ENCODE data around the gene FAM171A1. TPM values are rescaled to one million over a fixed set of nuclear protein-coding genes. Genes with fewer than 3 reads are reported as not detected.

Gene FAM171A1
- total and polyA plus RNA-seq, 7 donors: 4.3 to 29.0 (median 7.2) TPM

DNA sequence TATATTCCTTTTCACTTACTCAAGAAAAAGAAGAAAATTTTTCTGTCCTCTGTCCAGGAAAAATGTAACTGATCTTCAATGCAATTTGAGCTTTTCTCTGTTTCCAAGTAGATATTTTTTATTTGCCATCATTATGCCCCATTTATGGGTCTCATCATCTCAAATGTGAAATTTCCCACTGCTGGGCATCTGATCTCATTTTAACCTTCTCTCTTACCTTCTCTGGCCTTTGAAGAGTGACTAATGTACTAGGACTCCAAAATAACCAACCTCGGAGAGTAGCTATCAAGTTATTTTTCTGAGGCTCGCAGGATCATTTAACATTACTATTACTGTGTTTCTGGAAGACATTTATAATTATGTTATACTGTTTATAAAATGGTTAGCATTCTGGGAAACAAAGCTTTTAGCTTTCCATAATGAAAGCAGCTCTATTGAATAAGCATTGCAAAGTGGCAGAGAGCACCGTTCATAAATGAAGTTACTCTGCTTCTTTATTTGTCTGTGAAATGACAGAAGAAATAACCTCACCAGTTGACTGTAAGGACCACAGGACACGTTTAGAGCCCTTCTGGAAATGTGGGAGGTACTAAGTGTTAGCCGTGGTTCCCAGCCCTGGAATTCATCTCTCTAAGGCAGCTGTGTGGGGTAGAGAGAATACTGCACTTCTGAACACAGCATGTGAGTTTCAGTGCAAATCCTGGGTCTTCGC lies 169.3 kb downstream of the FAM171A1 start:
- H3K36me3 ChIP-seq: no peaks in the 10 kb centered on the region
- H3K4me3 ChIP-seq: no peak overlapping the region
- H3K27ac ChIP-seq: no peak overlapping the region
- 82 to 84% methylated on average over 6 of the region's 6 CpGs for WGBS, 2 donors
- DNase-seq: peak; percentile 17
- H3K27me3 ChIP-seq: no peaks in the 10 kb centered on the region
- TF ChIP-seq POLR2A (IDR thresholded peaks at IDR 0.05) (no peak), POLR2AphosphoS5 (IDR thresholded peaks at IDR 0.05) (no peak)
- H3K9me3 ChIP-seq: no peaks in the 10 kb centered on the region
- peaks cover 0 to 10% (median 0%) of the 10 kb centered on the region in 4 donors for H3K4me1 ChIP-seq
- intact Hi-C loops (cut with DNase I): no loop called here

DNA sequence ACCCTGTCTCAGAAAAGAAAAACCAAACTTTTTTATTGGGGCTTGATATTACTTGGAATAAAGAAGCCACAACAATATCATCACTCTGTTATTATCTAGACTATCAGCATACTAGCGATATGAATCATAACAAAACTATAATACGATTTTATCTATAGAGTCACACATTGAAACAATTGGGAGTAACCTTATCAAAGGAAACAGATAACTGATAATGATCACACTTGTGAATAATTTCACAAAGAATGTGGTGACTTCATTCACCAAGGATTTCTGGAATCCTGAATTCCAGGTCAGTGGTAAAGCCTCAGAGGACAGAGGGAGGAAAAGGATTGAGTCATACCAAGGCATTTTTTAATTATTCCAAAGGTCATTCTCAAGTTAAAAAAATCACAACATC lies 170.5 kb downstream of the FAM171A1 start:
- no peaks in the 10 kb centered on the region for H3K27me3 ChIP-seq
- H3K4me1 ChIP-seq: peaks cover 0 to 10% (median 0%) of the 10 kb centered on the region in 4 donors
- intact Hi-C loops (cut with DNase I): no loop called here
- no peak overlapping the region for H3K4me3 ChIP-seq
- 60 to 68% methylated on average over 2 of the region's 2 CpGs for WGBS, 2 donors
- no peaks in the 10 kb centered on the region for H3K9me3 ChIP-seq
- no peak for DNase-seq
- H3K27ac ChIP-seq: no peak overlapping the region
- H3K36me3 ChIP-seq: no peaks in the 10 kb centered on the region
- TF ChIP-seq POLR2AphosphoS5 (IDR thresholded peaks at IDR 0.05): peak in 3 of 4 donors; percentile 17 to 66 (median 33)
- TF ChIP-seq, protein P1, sequence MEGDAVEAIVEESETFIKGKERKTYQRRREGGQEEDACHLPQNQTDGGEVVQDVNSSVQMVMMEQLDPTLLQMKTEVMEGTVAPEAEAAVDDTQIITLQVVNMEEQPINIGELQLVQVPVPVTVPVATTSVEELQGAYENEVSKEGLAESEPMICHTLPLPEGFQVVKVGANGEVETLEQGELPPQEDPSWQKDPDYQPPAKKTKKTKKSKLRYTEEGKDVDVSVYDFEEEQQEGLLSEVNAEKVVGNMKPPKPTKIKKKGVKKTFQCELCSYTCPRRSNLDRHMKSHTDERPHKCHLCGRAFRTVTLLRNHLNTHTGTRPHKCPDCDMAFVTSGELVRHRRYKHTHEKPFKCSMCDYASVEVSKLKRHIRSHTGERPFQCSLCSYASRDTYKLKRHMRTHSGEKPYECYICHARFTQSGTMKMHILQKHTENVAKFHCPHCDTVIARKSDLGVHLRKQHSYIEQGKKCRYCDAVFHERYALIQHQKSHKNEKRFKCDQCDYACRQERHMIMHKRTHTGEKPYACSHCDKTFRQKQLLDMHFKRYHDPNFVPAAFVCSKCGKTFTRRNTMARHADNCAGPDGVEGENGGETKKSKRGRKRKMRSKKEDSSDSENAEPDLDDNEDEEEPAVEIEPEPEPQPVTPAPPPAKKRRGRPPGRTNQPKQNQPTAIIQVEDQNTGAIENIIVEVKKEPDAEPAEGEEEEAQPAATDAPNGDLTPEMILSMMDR (IDR thresholded peaks at IDR 0.05): no peak
- TF ChIP-seq POLR2A (IDR thresholded peaks at IDR 0.05): no peak
- TF ChIP-seq EP300 (IDR thresholded peaks at IDR 0.05): no peak

DNA sequence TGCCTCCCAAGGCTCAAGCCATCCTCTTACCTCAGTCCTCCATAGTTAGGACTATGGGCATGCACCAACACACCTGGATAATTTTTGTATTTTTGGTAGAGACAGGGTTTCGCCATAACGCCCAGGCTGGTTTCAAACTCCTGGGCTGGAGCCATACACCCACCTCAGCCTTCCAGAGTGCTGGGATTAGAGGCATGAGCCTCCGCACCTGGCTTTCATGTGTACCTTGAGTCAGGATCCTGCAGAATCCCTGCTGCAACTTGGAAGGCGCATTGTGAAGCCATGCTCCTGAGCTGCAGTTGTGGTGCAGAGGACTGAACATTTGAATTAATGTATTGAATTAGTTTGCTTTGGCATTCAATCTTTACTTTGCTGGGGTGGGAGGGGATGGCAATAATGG lies 173.2 kb downstream of the FAM171A1 start:
- Histone ChIP-seq H3K27me3 (no peaks in the 10 kb centered on the region), H3K9me3 (no peaks in the 10 kb centered on the region), H3K27ac (no peak overlapping the region), H3K4me1 (peaks cover 0 to 10% (median 0%) of the 10 kb centered on the region in 4 donors), H3K4me3 (no peak overlapping the region), H3K36me3 (no peaks in the 10 kb centered on the region)
- TF ChIP-seq POLR2AphosphoS5 (IDR thresholded peaks at IDR 0.05) (no peak), EP300 (IDR thresholded peaks at IDR 0.05) (no peak), POLR2A (IDR thresholded peaks at IDR 0.05) (no peak)
- TF ChIP-seq, protein P1 (IDR thresholded peaks at IDR 0.05): no peak
- intact Hi-C loops (cut with DNase I): no loop called here
- peak; percentile 12 for DNase-seq
- 97 to 98% methylated on average over 4 of the region's 4 CpGs for WGBS, 2 donors

DNA sequence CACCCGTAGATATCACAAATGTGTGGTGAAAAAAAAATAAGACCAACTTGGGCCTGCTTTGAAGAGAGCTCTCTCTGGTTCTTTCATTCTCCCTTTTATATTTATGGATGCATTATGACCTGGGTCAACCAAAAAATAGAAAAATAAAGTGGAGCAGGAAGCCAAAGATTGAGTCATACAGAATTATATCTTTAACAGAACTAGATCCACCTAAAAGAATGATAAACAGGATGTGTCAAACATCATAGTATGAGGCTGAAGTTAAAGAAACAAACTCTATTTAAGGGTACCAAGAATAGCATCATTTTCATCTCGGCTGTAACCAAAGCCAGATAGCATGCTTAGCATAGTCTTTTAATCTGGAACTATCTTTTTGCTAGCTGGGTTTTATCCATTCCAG lies 173.8 kb downstream of the FAM171A1 start:
- Histone ChIP-seq H3K9me3 (no peaks in the 10 kb centered on the region), H3K27ac (no peak overlapping the region), H3K4me3 (no peak overlapping the region), H3K27me3 (no peaks in the 10 kb centered on the region), H3K4me1 (peaks cover 0 to 8% (median 0%) of the 10 kb centered on the region in 4 donors), H3K36me3 (no peaks in the 10 kb centered on the region)
- DNase-seq: no peak
- TF ChIP-seq, protein P1 (IDR thresholded peaks at IDR 0.05): no peak
- TF ChIP-seq POLR2AphosphoS5 (IDR thresholded peaks at IDR 0.05) (no peak), POLR2A (IDR thresholded peaks at IDR 0.05) (no peak), EP300 (IDR thresholded peaks at IDR 0.05) (no peak)
- intact Hi-C loops (cut with DNase I): no loop called here
- 72 to 86% methylated on average over 2 of the region's 2 CpGs for WGBS, 2 donors

DNA sequence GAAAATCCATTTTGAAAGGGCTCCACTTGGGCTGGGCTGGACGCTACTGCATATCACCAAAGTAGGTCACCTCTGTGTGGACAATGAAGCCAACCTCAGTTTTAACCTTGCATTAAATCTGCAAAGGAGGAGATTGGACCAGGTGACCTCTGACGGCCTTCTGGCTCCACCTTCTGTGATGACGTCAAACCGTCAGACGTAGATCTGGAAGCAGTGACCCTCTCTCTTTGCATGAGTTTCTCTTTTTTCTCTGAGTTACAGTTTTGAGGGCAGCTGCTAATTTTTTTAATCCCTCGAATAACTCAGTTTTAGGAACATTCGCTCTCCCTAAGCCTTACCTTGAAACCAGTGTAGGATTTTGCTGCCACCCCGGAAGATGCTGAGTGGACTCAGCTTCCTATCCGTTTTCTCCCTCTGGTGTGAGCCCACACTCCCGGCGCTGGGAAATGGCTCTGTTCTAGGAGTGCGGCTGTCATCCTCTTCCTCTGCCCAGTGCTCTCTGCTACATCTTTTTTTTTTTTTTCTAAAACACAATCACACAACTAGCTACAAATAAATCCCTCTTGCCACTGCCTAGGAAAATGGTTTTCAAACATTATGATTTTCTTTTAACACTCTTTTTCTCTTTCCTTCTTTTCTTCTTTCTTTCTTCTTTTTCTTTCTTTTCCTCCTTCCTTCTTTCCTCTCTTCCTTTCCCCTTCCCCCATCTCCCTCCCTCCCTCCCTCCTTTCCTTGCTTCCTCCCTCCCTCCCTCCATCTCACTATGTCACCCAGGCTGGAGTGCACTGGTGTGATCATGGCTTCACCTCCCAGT lies 174.9 kb downstream of the FAM171A1 start:
- no peaks in the 10 kb centered on the region for H3K27me3 ChIP-seq
- H3K27ac ChIP-seq: no peak overlapping the region
- H3K9me3 ChIP-seq: no peaks in the 10 kb centered on the region
- H3K4me3 ChIP-seq: peak overlapping the region in 1 of 4 donors; percentile 2
- H3K4me1 ChIP-seq: no peaks in the 10 kb centered on the region
- H3K36me3 ChIP-seq: no peaks in the 10 kb centered on the region
- WGBS, 2 donors: 77 to 89% methylated on average over 12 of the region's 12 CpGs
- TF ChIP-seq, protein P1 (IDR thresholded peaks at IDR 0.05): no peak
- TF ChIP-seq EP300 (IDR thresholded peaks at IDR 0.05): no peak
- TF ChIP-seq POLR2AphosphoS5 (IDR thresholded peaks at IDR 0.05): no peak
- no peak for TF ChIP-seq POLR2A (IDR thresholded peaks at IDR 0.05)
- intact Hi-C loops (cut with DNase I): no loop called here
- DNase-seq: peak; percentile 56
